H1 (cell line): ENCODE results near the gene MAN1C1. TPM values are rescaled to one million over a fixed set of nuclear protein-coding genes. Genes with fewer than 3 reads are reported as not detected.

Source experiments
- ATF3 ChIP-seq: IDR thresholded peaks from 2 replicates; pipeline ENCODE4 v1.6.1; 2011; ENCODE audit warnings: low read depth, mild to moderate bottlenecking, low read length; ENCODE audit not compliant: insufficient read depth
- BACH1 ChIP-seq: IDR thresholded peaks from 2 replicates; pipeline ENCODE4 v1.6.1; 2012; ENCODE audit warnings: low read length, improper control_type of control experiment
- E2F6 ChIP-seq: IDR thresholded peaks from 2 replicates; pipeline ENCODE4 v1.6.1; 2012; ENCODE audit warnings: inconsistent platforms
- FOSL1 ChIP-seq: IDR thresholded peaks from 2 replicates; pipeline ENCODE4 v1.6.1; 2011; ENCODE audit warnings: mild to moderate bottlenecking, low read depth, low read length, moderate library complexity; ENCODE audit not compliant: insufficient read depth
- POU5F1 ChIP-seq: IDR thresholded peaks from 2 replicates; pipeline ENCODE4 v1.6.1; 2011; ENCODE audit warnings: low read depth, mild to moderate bottlenecking, low read length, moderate library complexity
- polyA plus RNA-seq, 7 experiments: library from polyadenylated mRNA; depleted of rRNA in 3 of 7; stranded (reverse) in 5 of 7; unstranded in 2 of 7; fragments of >200 nt in 5 of 7; fragments of 200-250 nt in 2 of 7; gene quantifications; 1 replicate in 5 of 7; 2 replicates in 1 of 7; 4 replicates in 1 of 7; pipeline versions ENCODE4 v1.2.1 to v1.2.3, GENCODE V29; 2011 to 2013; ENCODE audit warnings: missing spikeins in 2 of 7, mixed read lengths in 2 of 7
- total RNA-seq: library from RNA; stranded (reverse); fragmentation: NEBNext Ultra II Directional; extraction: Animal tissue kit (Norgen Biotek cat#: 25700); gene quantifications from 2 replicates; pipeline ENCODE4 v1.2.1, GENCODE V29; 2021

MAN1C1 gene
- total and polyA plus RNA-seq, 2 of the 8 experiments (the other 6 are each of a cell fraction or from before 2014, with no cell fraction given), result 7.8 to 15.2 TPM

GRCh38 chr1:25790472-25790871 is 173.9 kb downstream of the MAN1C1 start (continued):
- TF ChIP-seq BACH1, result no peak
- no peak for TF ChIP-seq ATF3
- TF ChIP-seq POU5F1, result no peak
- no peak for TF ChIP-seq FOSL1
- TF ChIP-seq E2F6, result no peak
